ENCODE data around the gene GART. TPM values are rescaled to one million over a fixed set of nuclear protein-coding genes. Genes with fewer than 3 reads are reported as not detected.

Gene GART
- 73.8 and 115 TPM in 2 replicates for total RNA-seq (2012; rRNA removed)
- polyA plus RNA-seq (2012; rRNA removed), result 21.0 and 29.9 TPM in 2 replicates
- 4.9 and 22.6 TPM in 2 replicates for polyA plus RNA-seq (2012; cell fraction: cytosol; rRNA removed)
- 6.4 and 48.2 TPM in 2 replicates for polyA plus RNA-seq (2012; cell fraction: nucleus; rRNA removed; ENCODE audit: low replicate concordance)
- percentile 73 among the genes with signal in this experiment for Bru-seq, nascent RNA
- BruChase-seq, experiment 1, labeled RNA remaining after a 6-hour chase, result percentile 76 among the genes with signal in this experiment
- BruChase-seq, experiment 2, labeled RNA remaining after a 2-hour chase, result percentile 72 among the genes with signal in this experiment
- long read RNA-seq, transcript GART-203 (22 exons, 3,341 nt), result major isoform, 45 of 93 reads
- long read RNA-seq, transcript GART-201 (11 exons, 2,149 nt), result minor isoform, 18 of 93 reads
- long read RNA-seq, partial matches to known transcripts, result 20 of 93 reads
- long read RNA-seq, other reads (novel, unspliced or antisense), result 9 of 93 reads

DNA sequence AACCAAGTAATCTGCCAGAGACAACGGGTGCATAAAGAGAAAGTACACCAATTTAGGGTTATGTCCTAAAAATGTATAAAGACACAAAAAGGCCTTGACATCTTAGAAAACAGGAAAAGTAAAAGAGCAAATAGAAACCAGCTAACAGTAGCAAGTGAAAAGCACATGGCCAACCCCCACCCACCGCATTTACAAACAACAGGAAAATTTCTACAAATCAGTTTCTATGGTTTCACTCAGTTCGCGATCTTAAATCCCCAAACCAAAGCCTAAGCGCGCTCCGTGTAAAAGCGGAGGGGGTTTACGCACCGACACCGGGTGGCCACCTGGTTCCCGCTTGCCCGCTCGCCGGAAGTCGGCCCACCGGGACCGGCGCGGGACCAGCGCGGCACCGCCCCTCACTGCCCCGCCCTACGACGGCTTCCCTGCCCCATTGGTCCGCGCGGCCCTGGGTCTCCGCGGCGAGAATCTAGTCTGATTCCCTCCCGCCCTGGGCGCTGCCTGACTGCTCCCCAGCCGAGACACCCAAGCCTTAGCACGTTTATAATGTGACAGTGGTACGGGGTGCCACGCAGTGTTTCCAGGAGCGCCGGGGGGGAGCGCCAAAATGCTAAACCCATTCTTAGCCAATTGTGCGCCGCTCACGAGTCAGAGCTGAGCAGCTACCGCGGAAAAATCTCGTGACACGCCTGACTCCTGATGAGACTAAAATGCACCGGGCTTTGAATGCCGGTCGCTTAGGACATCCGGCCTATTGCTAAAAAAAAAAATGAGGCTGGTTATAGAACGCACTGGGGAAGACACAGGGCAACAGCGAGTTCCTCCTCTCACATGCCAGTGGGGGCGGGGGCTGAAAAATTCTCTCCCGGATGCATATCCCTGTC, at the start of gene GART:
TSS of gene GART (minus strand) at position 362 of the 884 bp plus-strand sequence. CDS start 2,802 bp downstream, outside the sequence.
- H2BK5ac ChIP-seq (ENCODE audit: low read depth, low read length, poor library complexity, severe bottlenecking), result peak within 1 kb of the TSS; percentile 96
- BruUV-seq (replicated peaks), result TSS peak; percentile 81
- POLR2A ChIA-PET (ENCODE audit: unreplicated experiment), result no interaction called here

More for the DNA sequence above, at the start of gene GART:
- TF ChIP-seq MAZ (IDR thresholded peaks at IDR 0.05; ENCODE audit: borderline replicate concordance, low read depth, low read length) (0 out of 2 replicates have a peak, but pooled peaks have one; percentile 48), BHLHE40 (IDR thresholded peaks at IDR 0.05; ENCODE audit: low read depth, low read length) (peak; percentile 56; the same call in 1 of the 2 replicates), POLR2A (IDR thresholded peaks at IDR 0.05; ENCODE audit: low read depth, low read length) (peak; percentile 71), MXI1 (IDR thresholded peaks at IDR 0.05; ENCODE audit: borderline replicate concordance, low read depth, low read length) (peak; percentile 94)
- TF ChIP-seq, protein P1, sequence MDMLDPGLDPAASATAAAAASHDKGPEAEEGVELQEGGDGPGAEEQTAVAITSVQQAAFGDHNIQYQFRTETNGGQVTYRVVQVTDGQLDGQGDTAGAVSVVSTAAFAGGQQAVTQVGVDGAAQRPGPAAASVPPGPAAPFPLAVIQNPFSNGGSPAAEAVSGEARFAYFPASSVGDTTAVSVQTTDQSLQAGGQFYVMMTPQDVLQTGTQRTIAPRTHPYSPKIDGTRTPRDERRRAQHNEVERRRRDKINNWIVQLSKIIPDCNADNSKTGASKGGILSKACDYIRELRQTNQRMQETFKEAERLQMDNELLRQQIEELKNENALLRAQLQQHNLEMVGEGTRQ (IDR thresholded peaks at IDR 0.05; ENCODE audit: low read depth, low read length), result no peak
- TF ChIP-seq, protein P2, sequence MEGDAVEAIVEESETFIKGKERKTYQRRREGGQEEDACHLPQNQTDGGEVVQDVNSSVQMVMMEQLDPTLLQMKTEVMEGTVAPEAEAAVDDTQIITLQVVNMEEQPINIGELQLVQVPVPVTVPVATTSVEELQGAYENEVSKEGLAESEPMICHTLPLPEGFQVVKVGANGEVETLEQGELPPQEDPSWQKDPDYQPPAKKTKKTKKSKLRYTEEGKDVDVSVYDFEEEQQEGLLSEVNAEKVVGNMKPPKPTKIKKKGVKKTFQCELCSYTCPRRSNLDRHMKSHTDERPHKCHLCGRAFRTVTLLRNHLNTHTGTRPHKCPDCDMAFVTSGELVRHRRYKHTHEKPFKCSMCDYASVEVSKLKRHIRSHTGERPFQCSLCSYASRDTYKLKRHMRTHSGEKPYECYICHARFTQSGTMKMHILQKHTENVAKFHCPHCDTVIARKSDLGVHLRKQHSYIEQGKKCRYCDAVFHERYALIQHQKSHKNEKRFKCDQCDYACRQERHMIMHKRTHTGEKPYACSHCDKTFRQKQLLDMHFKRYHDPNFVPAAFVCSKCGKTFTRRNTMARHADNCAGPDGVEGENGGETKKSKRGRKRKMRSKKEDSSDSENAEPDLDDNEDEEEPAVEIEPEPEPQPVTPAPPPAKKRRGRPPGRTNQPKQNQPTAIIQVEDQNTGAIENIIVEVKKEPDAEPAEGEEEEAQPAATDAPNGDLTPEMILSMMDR (conservative IDR thresholded peaks at IDR 0.05; ENCODE audit: low read depth, low read length), result no peak
- Histone ChIP-seq H3K79me1 (ENCODE audit: low read depth in 1 of 2, low read length in 2 of 2) (peaks cover under 1 to 33% of the 10 kb centered on the region in 2 experiments; a peak in 3 of 4 replicates), H2BK20ac (ENCODE audit: low read depth, low read length) (0 out of 2 replicates have a peak within 1 kb of the TSS, but pooled peaks have one; percentile 8), H3K36me3 (ENCODE audit: control insufficient read depth, insufficient read depth, low read length) (peaks cover 8% of the 10 kb centered on the region), H4K20me1 (ENCODE audit: insufficient read depth, low read length) (peaks cover 38% of the 10 kb centered on the region), H3K18ac (ENCODE audit: low read depth, low read length) (peak within 1 kb of the TSS; percentile 95), H3K27ac (ENCODE audit: insufficient read depth, low read length) (peak within 1 kb of the TSS; percentile 97), H2AK5ac (ENCODE audit: low read depth, low read length) (peak within 1 kb of the TSS; percentile 97), H3K14ac (replicated peaks; ENCODE audit: low read depth, low read length) (peak within 1 kb of the TSS; percentile 100), H3K9ac (ENCODE audit: low read depth, low read length) (peak within 1 kb of the TSS; percentile 96), H2AFZ (replicated peaks; ENCODE audit: low read length, poor library complexity) (peak within 1 kb of the TSS; percentile 95), H4K8ac (ENCODE audit: low read depth in 2 of 2, low read length in 2 of 2) (peak within 1 kb of the TSS; percentile 89 to 99), H2AK9ac (replicated peaks; ENCODE audit: low read depth, low read length, poor library complexity) (peak within 1 kb of the TSS; percentile 100), H4K91ac (ENCODE audit: insufficient read depth, low read depth, low read length) (peak within 1 kb of the TSS; percentile 99), H2BK120ac (ENCODE audit: low read depth, low read length) (peak within 1 kb of the TSS; percentile 87), H3K9me1 (ENCODE audit: insufficient read depth, low read length) (no peaks in the 10 kb centered on the region), H3K56ac (ENCODE audit: extremely low read depth, insufficient read depth, low read length) (peak within 1 kb of the TSS; percentile 100), H3K23ac (ENCODE audit: low read depth, low read length) (peak within 1 kb of the TSS; percentile 99), H4K5ac (ENCODE audit: low read depth, low read length) (peak within 1 kb of the TSS; percentile 96), H3K4ac (ENCODE audit: low read depth, low read length) (peak within 1 kb of the TSS; percentile 99), H3K4me2 (ENCODE audit: low read depth, low read length) (peak within 1 kb of the TSS; percentile 95), H3K9me3 (ENCODE audit: control insufficient read depth, insufficient read depth, low read length) (no peaks in the 10 kb centered on the region), H3K27me3 (ENCODE audit: control insufficient read depth, insufficient read depth, low read length) (no peaks in the 10 kb centered on the region), H3K4me3 (ENCODE audit: insufficient read depth, low read depth, low read length) (peak within 1 kb of the TSS; percentile 70), H2BK15ac (ENCODE audit: low read depth, low read length) (peak within 1 kb of the TSS; percentile 71; the same call in 1 of the 3 replicates), H3K4me1 (ENCODE audit: control insufficient read depth, insufficient read depth, low read length) (no peaks in the 10 kb centered on the region)
- in situ Hi-C loops (cut with MboI; ENCODE audit: low sequenced_read_pairs), result no loop called here
- intact Hi-C loops (cut with micrococcal nuclease), result no loop called here
- DNase-seq (peak; percentile 65), ATAC-seq (ENCODE audit: low read depth) (peak; percentile 75)
- 0% methylated on average over 21 of the region's 56 CpGs; no CpG with 5 or more reads in 1 of the 2 experiments for WGBS, 2 experiments (ENCODE audit: extremely low coverage in 2 of 2, insufficient read length in 1 of 2)
- dilution Hi-C loops (cut with HindIII; ENCODE audit: low sequenced_read_pairs, unreplicated experiment), result no loop called here
- CTCF ChIA-PET, result interaction anchor here (0.5 kb wide), 1 partner anchor 117 kb away, joined by 3 read pairs; no protein-coding TSS in a partner anchor

Measured in IMR-90 (cell line).